SU-DHL-6 (cell line): Measurements from ENCODE around the gene HSPA12A.

Source experiments
- H2AFZ ChIP-seq: fragments of 200-600 bp; sonication (generic); 2 replicates; pipeline ENCODE4 v1.6.1; 2014; ENCODE audit warnings: low read depth, mild to moderate bottlenecking, moderate library complexity, mixed read lengths, antibody characterized with exemption, low read length; ENCODE audit not compliant: severe bottlenecking
- H3F3A ChIP-seq: fragments of 200-600 bp; shearing (Covaris generic); 2 replicates; pipeline ENCODE4 v1.6.0; 2016; ENCODE audit warnings: antibody characterized with exemption, mild to moderate bottlenecking; ENCODE audit not compliant: insufficient read depth
- H3K27ac ChIP-seq: fragments of 200-600 bp; sonication (generic); 2 replicates; pipeline ENCODE4 v1.5.1; 2016; ENCODE audit warnings: low read depth, mild to moderate bottlenecking, low read length, moderate library complexity, mixed read lengths
- H3K27me3 ChIP-seq: fragments of 200-600 bp; sonication (generic), shearing (Covaris generic); 2 replicates; pipeline ENCODE4 v1.6.0; 2014; ENCODE audit warnings: mild to moderate bottlenecking, low read length
- H3K36me3 ChIP-seq: fragments of 200-600 bp; sonication (generic); 2 replicates; pipeline ENCODE4 v1.6.1; 2014; ENCODE audit warnings: mild to moderate bottlenecking, low read length, mixed read lengths
- H3K4me2 ChIP-seq: fragments of 300-600, 200-600 bp; shearing (Covaris generic), sonication (generic); 2 replicates; pipeline ENCODE4 v1.6.0; 2014; ENCODE audit warnings: low read length, low read depth, mild to moderate bottlenecking; ENCODE audit not compliant: poor library complexity, severe bottlenecking
- H3K4me3 ChIP-seq: fragments of 200-600 bp; sonication (generic); 2 replicates; pipeline ENCODE4 v1.5.1; 2014; ENCODE audit warnings: antibody characterized with exemption, low read length, mild to moderate bottlenecking, mixed read lengths; ENCODE audit not compliant: insufficient read depth, poor library complexity, severe bottlenecking
- H3K79me2 ChIP-seq: fragments of 200-600 bp; sonication (generic); 2 replicates; pipeline ENCODE4 v1.6.1; 2014; ENCODE audit warnings: mild to moderate bottlenecking, low read length, moderate library complexity; ENCODE audit not compliant: insufficient read depth
- H3K9ac ChIP-seq: fragments of 200-600 bp; sonication (generic); 2 replicates; pipeline ENCODE4 v1.7.0; 2014; ENCODE audit warnings: mild to moderate bottlenecking, low read length
- H3K9me2 ChIP-seq: fragments of 200-600 bp; sonication (generic); replicated peaks from 2 replicates; pipeline ENCODE4 v1.6.1; 2014; ENCODE audit warnings: low read length; ENCODE audit not compliant: insufficient read depth
- H3K9me3 ChIP-seq: fragments of 200-600 bp; sonication (generic); 2 replicates; pipeline ENCODE4 v1.6.1; 2014; ENCODE audit warnings: low read length, mixed read lengths; ENCODE audit not compliant: insufficient read depth
- H4K20me1 ChIP-seq: fragments of 200-600 bp; sonication (generic); 2 replicates; pipeline ENCODE4 v1.6.1; 2014; ENCODE audit warnings: low read depth, mild to moderate bottlenecking, antibody characterized with exemption, low read length, moderate library complexity, mixed read lengths
- CTCF ChIP-seq: fragments of 200-600 bp; sonication (generic); IDR thresholded peaks from one replicate; pipeline ENCODE4 v1.5.1; 2017; ENCODE audit warnings: antibody characterized with exemption, mild to moderate bottlenecking, low read length, moderate library complexity; ENCODE audit not compliant: insufficient read depth, poor library complexity, severe bottlenecking
- EZH2phosphoT487 ChIP-seq: fragments of 200-600 bp; sonication (generic), shearing (Covaris generic); conservative IDR thresholded peaks from 2 replicates; pipeline ENCODE4 v1.6.1; 2018; ENCODE audit warnings: mild to moderate bottlenecking, antibody characterized with exemption, low read length, moderate library complexity, mixed read lengths

Gene HSPA12A

DNA sequence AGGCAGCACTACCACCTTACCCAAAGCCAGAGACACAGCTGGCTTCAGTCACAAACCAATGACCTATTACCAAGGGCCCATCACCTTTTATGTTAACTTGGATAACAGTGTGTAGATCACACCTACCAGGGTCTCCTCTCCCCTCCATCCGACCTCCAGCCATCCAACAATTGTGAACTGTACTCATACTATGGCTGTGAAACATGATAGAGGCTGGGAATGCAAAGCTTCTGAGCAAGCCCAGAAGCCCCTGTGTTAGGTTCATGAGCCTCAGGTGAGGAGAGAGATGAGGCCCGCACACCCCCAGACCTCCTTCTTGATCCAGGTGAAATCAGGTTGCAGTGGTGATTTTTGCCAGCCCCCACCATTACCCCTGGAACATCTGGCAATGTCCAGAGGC, 73.9 kb downstream of the HSPA12A start:
- no peaks in the 10 kb centered on the region for H3K27me3 ChIP-seq
- H3K4me3 ChIP-seq = no peak overlapping the region
- TF ChIP-seq EZH2phosphoT487 (no peak), CTCF (no peak)
- no peaks in the 10 kb centered on the region for H3F3A ChIP-seq
- no peaks in the 10 kb centered on the region for H3K9me3 ChIP-seq
- no peaks in the 10 kb centered on the region for H4K20me1 ChIP-seq
- no peaks in the 10 kb centered on the region for H3K79me2 ChIP-seq
- H3K9me2 ChIP-seq = no peaks in the 10 kb centered on the region
- no peaks in the 10 kb centered on the region for H3K36me3 ChIP-seq
- H3K9ac ChIP-seq = no peak overlapping the region
- H2AFZ ChIP-seq = no peak overlapping the region
- H3K4me2 ChIP-seq = no peak overlapping the region
- H3K27ac ChIP-seq = no peak overlapping the region

- no peak for TF ChIP-seq EZH2phosphoT487
- no peak for TF ChIP-seq CTCF
- Histone ChIP-seq H3K9ac (no peak overlapping the region), H3K36me3 (no peaks in the 10 kb centered on the region), H3K4me3 (no peak overlapping the region), H3F3A (no peaks in the 10 kb centered on the region), H4K20me1 (no peaks in the 10 kb centered on the region), H3K4me2 (no peak overlapping the region), H3K9me3 (no peaks in the 10 kb centered on the region), H3K27me3 (no peaks in the 10 kb centered on the region), H2AFZ (no peak overlapping the region), H3K27ac (no peak overlapping the region), H3K9me2 (no peaks in the 10 kb centered on the region), H3K79me2 (no peaks in the 10 kb centered on the region)
These were observed 74.3 kb downstream of the HSPA12A start for GRCh38 chr10:116668018-116668417.

DNA sequence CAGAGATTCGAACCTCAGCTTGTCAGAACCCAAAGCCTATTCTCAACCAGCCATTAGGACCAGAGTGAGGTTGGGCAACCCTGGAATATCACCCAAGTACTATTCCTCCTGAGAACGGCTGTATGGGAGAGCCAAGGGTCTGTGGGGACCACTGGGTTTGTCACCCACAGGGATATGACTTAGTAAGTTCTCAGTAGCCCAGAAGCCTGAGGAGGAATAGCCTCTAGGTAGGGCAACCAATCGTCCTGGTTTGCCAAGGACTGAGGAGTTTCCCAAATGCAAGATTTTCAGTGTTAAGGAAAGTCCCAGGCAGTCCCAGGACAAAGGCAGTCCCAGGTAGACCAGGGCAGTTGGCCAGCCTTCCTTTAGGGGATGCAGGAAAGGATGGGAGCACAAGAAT, 74.9 kb downstream of the HSPA12A start:
- Histone ChIP-seq H3K27ac (no peak overlapping the region), H3K4me2 (no peak overlapping the region), H3K4me3 (no peak overlapping the region), H3K9me3 (no peaks in the 10 kb centered on the region), H2AFZ (no peak overlapping the region), H3K79me2 (no peaks in the 10 kb centered on the region), H3K27me3 (no peaks in the 10 kb centered on the region), H3K9ac (no peak overlapping the region), H3F3A (no peaks in the 10 kb centered on the region), H3K9me2 (no peaks in the 10 kb centered on the region), H3K36me3 (no peaks in the 10 kb centered on the region), H4K20me1 (no peaks in the 10 kb centered on the region)
- TF ChIP-seq EZH2phosphoT487 (no peak), CTCF (no peak)
